ENCODE results near the gene MAML1. TPM values are rescaled to one million over a fixed set of nuclear protein-coding genes. Genes with fewer than 3 reads are reported as not detected.
"Not testable (repeated sequence)": the region's sequence is repeated elsewhere in the genome, so short reads cannot be mapped to it uniquely, and the experiment has no call there.

Gene MAML1, protein sequence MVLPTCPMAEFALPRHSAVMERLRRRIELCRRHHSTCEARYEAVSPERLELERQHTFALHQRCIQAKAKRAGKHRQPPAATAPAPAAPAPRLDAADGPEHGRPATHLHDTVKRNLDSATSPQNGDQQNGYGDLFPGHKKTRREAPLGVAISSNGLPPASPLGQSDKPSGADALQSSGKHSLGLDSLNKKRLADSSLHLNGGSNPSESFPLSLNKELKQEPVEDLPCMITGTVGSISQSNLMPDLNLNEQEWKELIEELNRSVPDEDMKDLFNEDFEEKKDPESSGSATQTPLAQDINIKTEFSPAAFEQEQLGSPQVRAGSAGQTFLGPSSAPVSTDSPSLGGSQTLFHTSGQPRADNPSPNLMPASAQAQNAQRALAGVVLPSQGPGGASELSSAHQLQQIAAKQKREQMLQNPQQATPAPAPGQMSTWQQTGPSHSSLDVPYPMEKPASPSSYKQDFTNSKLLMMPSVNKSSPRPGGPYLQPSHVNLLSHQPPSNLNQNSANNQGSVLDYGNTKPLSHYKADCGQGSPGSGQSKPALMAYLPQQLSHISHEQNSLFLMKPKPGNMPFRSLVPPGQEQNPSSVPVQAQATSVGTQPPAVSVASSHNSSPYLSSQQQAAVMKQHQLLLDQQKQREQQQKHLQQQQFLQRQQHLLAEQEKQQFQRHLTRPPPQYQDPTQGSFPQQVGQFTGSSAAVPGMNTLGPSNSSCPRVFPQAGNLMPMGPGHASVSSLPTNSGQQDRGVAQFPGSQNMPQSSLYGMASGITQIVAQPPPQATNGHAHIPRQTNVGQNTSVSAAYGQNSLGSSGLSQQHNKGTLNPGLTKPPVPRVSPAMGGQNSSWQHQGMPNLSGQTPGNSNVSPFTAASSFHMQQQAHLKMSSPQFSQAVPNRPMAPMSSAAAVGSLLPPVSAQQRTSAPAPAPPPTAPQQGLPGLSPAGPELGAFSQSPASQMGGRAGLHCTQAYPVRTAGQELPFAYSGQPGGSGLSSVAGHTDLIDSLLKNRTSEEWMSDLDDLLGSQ
- total RNA-seq: 10 to 100 TPM; 25.3 to 29.6 TPM

DNA sequence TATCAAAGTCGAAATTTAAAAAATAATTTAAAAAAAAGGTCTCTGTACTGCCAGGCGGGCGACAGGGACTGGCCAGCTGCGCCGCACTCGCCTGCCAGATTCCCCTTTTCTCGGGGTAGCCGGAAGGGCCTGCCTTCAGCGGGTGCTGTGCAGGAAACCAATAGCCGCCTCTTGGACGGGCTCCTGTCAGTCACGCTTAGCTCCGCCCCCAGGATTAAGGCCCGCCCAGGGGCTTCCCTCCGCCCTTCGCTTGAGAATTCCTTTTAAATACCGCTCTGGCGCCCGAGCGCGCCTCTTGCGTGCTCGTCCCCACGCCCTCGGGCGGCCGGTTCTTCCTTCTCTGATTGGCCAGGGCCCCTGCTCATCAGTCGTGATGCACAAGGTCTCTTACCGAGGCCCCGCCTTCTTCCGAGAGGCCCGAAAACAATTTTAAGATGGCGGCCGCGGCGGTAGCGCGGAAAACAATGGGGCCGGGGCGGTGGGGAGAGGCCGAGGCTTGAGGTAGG lies at the start of gene MAML1:
Gene MAML1 (plus strand): TSS at position 411 of the 506 bp plus-strand sequence. CDS start 291 bp downstream, outside the sequence.
- Mint-ChIP-seq H3K27ac (peak within 1 kb of the TSS; percentile 91 to 97), H3K36me3 (peaks cover 15 to 26% of the 10 kb centered on the region in 2 donors), H3K9me3 (no peaks in the 10 kb centered on the region)
- peak; percentile 95 for ATAC-seq
- peak; percentile 99 to 100 for DNase-seq (ENCODE audit: low spot score in 2 of 2)

DNA sequence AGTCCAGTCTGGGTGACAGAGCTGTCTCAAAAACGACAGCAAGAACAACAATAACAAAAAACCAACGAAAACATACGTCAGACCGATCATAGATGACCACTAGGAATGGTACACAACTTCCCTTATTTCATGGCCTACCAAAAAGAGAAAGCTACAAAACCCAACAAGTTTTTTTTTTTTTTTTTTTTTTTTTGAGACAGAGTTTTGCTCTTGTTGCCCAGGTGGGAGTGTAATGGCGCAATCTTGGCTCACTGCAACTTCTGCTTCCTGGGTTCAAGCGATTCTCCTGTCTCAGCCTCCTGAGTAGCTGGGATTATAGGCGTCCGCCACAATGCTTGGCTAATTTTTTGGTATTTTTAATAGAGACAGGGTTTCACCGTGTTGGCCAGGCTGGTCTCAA lies 43.4 kb upstream of the MAML1 start:
- H3K36me3 Mint-ChIP-seq; DNase-seq (ENCODE audit: low spot score in 2 of 2); H3K27ac Mint-ChIP-seq; ATAC-seq; H3K9me3 Mint-ChIP-seq: not testable (repeated sequence)

DNA sequence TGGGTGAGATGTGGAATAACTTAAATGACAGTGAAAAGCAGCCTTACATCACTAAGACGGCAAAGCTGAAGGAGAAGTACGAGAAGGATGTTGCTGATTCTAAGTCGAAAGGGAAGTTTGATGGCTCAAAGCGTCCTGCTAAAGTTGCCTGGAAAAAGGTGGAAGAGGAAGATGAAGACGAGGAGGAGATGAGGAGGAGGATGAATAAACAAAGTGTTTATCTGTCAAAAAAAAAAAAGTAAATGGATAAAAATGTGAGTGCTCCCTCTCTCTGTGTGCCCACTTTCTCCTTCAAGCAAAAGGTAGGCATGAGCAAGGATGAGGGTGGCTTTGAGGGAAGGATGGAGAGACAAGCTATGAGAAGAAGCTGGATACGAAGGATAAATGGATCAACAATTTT lies 38.1 kb upstream of the MAML1 start:
- no peaks in the 10 kb centered on the region for H3K9me3 Mint-ChIP-seq
- H3K36me3 Mint-ChIP-seq: peaks cover 10 to 12% of the 10 kb centered on the region in 2 donors
- no peak overlapping the region for H3K27ac Mint-ChIP-seq
- ATAC-seq: no peak
- no peak for DNase-seq (ENCODE audit: low spot score in 2 of 2)

DNA sequence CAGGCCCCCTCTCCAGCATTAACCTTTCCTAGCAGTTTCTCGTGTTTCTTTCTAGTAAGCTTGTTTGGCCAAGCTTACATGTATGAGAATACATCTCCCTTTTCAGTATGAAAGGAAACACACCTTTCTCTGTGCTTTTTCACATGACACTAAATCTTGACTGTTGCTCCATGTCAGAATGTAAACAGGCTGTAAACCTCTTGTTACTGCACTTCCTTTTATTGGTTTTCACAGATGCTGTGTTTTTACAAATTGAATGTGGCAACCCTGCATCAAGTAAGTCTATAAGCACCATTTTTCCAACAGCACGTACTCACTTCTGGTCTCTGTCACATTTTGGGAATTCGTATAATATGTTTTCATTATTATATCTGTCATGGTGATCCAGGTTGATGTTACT lies 36.0 kb upstream of the MAML1 start:
- ATAC-seq (no peak), DNase-seq (ENCODE audit: low spot score in 2 of 2) (no peak)
- Mint-ChIP-seq H3K36me3 (peaks cover 21% of the 10 kb centered on the region in 2 donors), H3K27ac (no peak overlapping the region), H3K9me3 (no peaks in the 10 kb centered on the region)

DNA sequence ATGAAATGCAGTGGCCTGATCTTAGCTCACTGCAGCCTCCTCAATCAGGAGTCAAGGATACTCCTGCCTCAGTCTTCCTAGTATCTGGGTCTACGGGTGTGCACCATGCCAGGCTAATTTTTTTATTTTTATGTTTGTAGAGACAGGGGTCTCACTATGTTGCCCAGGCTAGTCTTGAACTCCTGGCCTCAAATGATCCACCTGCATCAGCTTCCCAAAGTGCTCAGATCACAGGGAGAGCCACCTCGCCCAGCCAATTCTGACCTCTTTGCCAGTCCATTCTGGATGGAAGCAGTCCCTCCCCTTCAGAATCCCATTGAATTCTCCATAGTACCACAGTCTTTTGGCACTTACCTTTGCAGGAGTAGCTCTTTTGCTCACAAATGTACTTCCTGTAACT lies 35.5 kb upstream of the MAML1 start:
- Mint-ChIP-seq H3K27ac (peak overlapping the region; percentile 99 to 100), H3K9me3 (no peaks in the 10 kb centered on the region), H3K36me3 (peaks cover 22 to 24% of the 10 kb centered on the region in 2 donors)
- DNase-seq (ENCODE audit: low spot score in 2 of 2): no peak
- ATAC-seq: no peak

DNA sequence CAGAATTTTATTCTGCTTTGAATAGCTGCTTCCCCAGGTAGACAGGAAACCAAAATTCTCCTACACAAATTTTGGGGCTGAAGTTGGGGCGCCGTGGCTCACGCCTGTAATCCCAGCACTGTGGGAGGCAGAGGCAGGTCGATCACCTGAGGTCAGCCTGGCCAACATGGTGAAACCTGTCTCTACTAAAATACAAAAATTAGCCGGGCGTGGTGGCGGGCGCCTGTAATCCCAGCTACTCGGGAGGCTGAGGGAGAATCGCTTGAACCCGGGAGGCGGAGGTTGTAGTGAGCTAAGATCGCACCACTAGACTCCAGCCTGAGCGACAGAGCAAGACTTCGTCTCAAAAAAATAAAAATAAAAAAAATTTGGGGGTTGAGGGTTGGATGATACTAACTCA lies 35.1 kb upstream of the MAML1 start:
- not testable (repeated sequence) for ATAC-seq; DNase-seq (ENCODE audit: low spot score in 2 of 2); H3K9me3 Mint-ChIP-seq
- Mint-ChIP-seq H3K36me3 (peaks cover 26 to 28% of the 10 kb centered on the region in 2 donors), H3K27ac (peak overlapping the region; percentile 99 to 100)

DNA sequence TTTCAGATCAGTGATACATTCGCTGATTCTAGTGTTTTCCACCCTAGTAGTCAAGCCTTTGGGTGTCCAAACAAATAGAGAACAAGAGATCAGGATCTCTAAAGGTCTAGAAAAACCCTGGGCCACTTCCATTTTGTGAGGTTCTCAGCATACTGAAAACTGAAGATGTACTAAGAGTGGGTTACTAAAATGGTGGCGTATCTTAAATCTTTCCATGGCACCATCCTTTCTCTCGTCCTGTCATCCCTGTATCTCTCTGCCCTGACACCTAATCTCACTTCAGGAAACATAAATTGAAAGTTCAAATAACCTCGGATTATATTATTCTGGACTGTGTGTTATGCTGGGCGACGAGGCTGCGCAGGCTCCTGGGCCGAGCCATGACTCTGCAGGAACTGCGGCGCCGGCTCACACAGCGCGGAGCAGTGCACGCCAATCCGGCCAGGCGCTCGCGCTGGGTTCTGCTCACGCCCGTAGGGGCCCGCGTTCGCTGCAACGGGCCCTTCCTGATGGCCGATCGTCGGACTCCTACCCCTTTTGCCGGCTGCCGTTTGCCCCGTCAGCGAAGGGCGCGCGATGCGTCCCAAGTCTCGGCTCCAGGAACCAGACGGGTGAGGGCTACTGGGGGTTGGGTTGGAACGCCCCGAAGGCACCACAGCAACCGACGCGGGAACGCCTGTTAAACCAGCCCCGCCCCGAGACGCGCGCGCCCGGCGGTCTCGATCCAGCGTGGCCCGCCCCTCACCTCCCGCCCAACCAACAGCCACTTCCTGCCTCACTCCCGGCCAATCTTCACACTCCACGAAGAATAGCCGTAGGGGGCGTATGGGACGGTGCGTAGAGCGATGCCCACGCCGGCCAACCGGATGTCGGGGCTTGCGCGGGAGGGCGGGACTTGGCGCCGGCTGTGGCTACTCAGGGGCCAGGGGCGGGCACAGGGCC lies 34.4 kb upstream of the MAML1 start:
- H3K36me3 Mint-ChIP-seq: peaks cover 29 to 35% of the 10 kb centered on the region in 2 donors

DNA sequence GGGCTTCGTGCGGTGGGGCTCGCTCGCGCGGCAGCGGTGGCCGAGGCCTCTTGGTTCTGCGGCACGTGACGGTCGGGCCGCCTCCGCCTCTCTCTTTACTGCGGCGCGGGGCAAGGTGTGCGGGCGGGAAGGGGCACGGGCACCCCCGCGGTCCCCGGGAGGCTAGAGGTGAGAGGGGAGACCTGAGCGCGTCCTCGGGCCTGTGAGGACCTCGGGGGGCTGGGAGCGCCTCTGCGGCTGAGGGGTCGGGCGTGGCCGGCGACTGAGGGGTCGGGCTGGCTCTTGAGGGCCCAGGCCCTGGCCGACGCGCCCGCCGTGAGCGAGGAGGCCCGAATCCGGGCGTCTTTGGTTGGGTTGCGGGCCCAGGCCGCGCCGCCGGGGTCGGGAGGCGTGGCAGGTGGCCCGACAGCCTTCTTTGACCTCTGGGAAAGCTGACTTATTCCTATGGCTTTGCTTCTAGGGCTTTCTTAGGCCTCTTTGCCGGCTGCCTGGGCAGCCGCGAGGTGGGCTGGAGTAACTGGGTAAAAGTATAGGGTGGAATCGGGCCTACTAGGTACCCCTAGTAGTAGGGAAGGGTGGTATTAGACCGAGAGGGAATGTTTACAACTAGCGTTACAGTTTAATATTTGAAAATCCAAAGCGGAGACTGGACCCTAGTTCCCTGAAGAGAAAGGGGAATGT lies 33.5 kb upstream of the MAML1 start, which contains the start of gene CANX:
Gene CANX (plus strand): TSS at position 33 of the 681 bp plus-strand sequence. CDS start 6,715 bp downstream, outside the sequence.
- ATAC-seq (peak in 1 of 2 donors; percentile 0), DNase-seq (ENCODE audit: low spot score in 2 of 2) (no peak)
- Mint-ChIP-seq H3K9me3 (no peaks in the 10 kb centered on the region), H3K36me3 (peaks cover 37 to 43% of the 10 kb centered on the region in 2 donors), H3K27ac (peak within 1 kb of the TSS; percentile 99 to 100)

More for the DNA sequence above, 34.4 kb upstream of the MAML1 start:
- Mint-ChIP-seq H3K9me3 (no peaks in the 10 kb centered on the region), H3K27ac (peak overlapping the region; percentile 99 to 100)
- peak; percentile 98 to 100 for DNase-seq (ENCODE audit: low spot score in 2 of 2)
- ATAC-seq: peak; percentile 88 to 92

DNA sequence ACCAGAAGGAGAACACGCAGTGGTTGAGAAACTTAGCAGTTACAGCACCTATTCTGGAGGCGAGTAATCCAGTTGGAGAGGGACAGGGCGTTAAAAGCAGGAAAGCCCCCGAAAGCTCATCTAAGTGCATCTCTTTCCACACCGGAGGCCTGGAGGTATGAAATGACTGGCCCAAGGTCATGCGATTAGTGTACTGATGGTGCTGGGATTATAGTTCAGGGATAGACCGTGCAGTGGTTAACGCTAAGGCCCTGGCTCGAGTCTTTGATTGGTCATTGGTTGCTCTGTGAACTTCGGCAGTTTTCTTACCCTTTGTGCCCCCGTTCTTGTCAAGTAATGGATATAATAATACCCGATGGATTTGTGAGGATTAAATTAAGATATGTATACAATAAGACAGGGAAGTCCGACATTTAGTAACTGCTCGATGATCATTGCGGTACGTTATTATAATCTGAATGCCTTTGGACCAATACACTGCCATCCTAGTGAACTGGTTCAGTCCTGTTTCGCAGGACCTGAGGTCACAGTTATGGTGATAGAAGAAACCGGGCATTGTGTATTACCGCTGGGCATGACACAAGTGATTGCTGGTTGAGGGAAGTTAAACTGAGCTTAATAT lies 32.9 kb upstream of the MAML1 start:
- ATAC-seq (peak; percentile 19 to 57), DNase-seq (ENCODE audit: low spot score in 2 of 2) (peak; percentile 53 to 76)
- Mint-ChIP-seq H3K27ac (peak overlapping the region; percentile 99), H3K9me3 (no peaks in the 10 kb centered on the region), H3K36me3 (peaks cover 38 to 45% of the 10 kb centered on the region in 2 donors)

DNA sequence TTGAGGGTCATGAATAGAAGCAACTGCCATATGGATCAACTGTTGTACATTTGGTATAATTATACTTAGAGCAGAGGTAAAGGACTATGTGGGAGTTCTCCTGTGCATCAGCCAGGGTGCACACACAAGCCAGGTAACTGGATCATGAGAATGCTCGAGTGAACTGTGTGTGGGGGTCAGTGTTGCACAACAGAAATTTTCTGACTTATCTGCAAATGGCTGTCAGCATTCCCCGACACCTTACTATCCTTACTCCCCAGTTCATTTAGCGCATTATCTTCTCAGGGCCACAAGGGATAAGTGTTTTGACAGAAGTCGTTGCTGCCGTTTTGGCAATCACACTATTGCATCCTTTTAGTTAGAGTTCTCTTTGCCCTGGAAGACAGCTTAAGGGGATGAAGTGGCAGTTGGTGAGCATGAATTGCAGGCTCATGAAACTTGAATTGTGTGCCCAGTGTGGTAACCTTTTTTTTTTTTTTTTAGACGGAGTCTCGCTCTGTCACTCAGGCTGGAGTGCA lies 32.2 kb upstream of the MAML1 start:
- no peak for ATAC-seq
- Mint-ChIP-seq H3K36me3 (peaks cover 40 to 45% of the 10 kb centered on the region in 2 donors), H3K9me3 (no peaks in the 10 kb centered on the region), H3K27ac (peak overlapping the region; percentile 99)
- no peak for DNase-seq (ENCODE audit: low spot score in 2 of 2)

DNA sequence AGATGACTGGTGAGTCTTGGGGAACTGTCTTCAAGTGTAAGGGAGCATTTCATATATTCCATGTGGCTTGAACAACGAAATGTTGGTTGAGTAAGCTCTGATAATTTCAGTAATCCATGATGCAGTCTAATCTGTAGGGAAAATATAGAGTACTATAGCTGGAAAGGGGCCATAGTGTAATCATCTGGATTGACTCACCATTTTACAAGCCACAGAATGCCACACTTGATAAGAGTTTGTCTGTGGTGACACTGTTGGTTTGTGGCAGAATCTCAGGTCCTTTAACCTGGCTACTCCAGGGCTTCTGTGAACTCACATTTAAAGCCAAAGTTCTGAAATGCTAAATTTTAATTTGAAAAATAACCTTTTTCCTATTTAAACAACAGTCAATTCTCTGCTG lies 16.3 kb upstream of the MAML1 start:
- peak in 1 of 2 donors; percentile 63 for ATAC-seq
- Mint-ChIP-seq H3K36me3 (peaks cover 3 to 18% of the 10 kb centered on the region in 2 donors), H3K27ac (no peak overlapping the region), H3K9me3 (no peaks in the 10 kb centered on the region)
- no peak for DNase-seq (ENCODE audit: low spot score in 2 of 2)

DNA sequence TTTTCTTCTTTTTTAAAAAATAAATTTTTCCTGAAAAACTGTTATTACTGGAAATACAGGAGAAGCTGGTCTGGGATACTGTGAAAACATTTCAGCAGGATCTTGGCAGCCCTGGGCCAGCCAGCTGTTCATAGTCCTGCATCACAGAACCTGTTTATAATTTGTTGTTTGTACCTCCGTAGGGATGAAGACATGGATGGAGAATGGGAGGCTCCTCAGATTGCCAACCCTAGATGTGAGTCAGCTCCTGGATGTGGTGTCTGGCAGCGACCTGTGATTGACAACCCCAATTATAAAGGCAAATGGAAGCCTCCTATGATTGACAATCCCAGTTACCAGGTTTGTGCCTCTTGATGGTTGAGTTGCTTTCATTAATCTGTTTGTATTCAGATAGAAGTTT lies 12.4 kb upstream of the MAML1 start:
- no peaks in the 10 kb centered on the region for H3K9me3 Mint-ChIP-seq
- H3K27ac Mint-ChIP-seq: no peak overlapping the region
- ATAC-seq (no peak), DNase-seq (ENCODE audit: low spot score in 2 of 2) (no peak)
- H3K36me3 Mint-ChIP-seq: peaks cover 16 to 27% of the 10 kb centered on the region in 2 donors

DNA sequence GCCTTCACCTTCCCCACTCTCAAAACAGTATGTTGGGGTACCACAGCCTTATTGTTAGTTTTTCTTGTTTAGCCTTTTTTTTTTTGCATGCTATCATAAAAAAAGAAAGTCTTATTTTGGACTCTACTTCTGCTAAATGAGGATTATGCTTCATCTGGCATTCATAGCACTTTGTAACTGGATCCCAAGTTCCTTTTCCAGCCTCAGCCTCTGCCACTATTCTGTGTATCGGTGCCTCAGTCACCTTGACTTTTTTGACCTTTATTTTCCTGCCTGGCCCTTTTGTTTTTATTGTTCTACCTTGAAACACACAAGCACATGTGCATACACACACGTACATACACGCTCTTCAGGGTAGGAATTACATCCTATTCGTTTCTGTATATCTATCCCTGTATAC lies 8.5 kb upstream of the MAML1 start:
- peak overlapping the region in 1 of 2 donors; percentile 69 for H3K27ac Mint-ChIP-seq
- H3K36me3 Mint-ChIP-seq: peaks cover 16 to 22% of the 10 kb centered on the region in 2 donors
- no peaks in the 10 kb centered on the region for H3K9me3 Mint-ChIP-seq
- ATAC-seq (no peak), DNase-seq (ENCODE audit: low spot score in 2 of 2) (no peak)

DNA sequence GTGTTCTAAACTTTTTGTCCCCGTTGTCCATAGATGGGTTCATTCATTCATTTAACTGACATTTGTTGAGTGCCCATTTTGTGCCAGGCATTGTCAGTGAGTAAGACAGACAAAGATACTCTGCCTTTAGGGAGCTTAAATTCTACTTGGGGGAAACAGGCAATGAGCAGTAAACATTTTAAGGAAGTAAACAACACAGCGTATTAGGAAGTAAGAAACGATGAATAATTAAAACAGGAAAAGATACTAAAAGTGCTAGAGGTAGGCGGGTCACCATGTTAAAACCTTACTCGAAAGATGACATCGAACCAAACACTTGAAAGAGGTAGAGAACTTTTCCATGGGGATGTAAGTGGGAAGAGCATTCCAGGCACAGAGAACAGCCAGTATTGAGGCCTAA lies 5.5 kb upstream of the MAML1 start:
- no peak overlapping the region for H3K27ac Mint-ChIP-seq
- ATAC-seq: no peak
- H3K9me3 Mint-ChIP-seq: no peaks in the 10 kb centered on the region
- DNase-seq (ENCODE audit: low spot score in 2 of 2): no peak
- H3K36me3 Mint-ChIP-seq: peaks cover 11 to 26% of the 10 kb centered on the region in 2 donors
